CD4-positive, alpha-beta T cell (primary cell): ENCODE results near the gene GAREM1. TPM values are rescaled to one million over a fixed set of nuclear protein-coding genes. Genes with fewer than 3 reads are reported as not detected.

Experiments used
- ATAC-seq: fragments of 200-7000 bp; cut with Tn5 transposase; one replicate; pipeline ENCODE4 v1.10.0; 2022; ENCODE audit warnings: mild to moderate bottlenecking; ENCODE audit not compliant: poor library complexity
- CTCF ChIA-PET: fragments of 350-600 bp; sonication (Branson Sonifier 250); formaldehyde crosslinking; loops from one replicate; lab custom pipeline; 2021; ENCODE audit warnings: antibody characterized with exemption, inconsistent platforms; lab: Charles Lee
- POLR2A ChIA-PET: fragments of 350-600 bp; sonication (Branson Sonifier 250); formaldehyde crosslinking; loops from one replicate; lab custom pipeline; 2021; ENCODE audit warnings: antibody characterized with exemption, inconsistent platforms; lab: Charles Lee
- DNase-seq, 14 experiments: peaks; one replicate each; pipeline ENCODE4 v3.0.0-alpha.2; 2013 to 2020; ENCODE audit warnings: mixed read lengths in 2 of 14
- H3K27ac ChIP-seq, 2 donors: one replicate each; pipeline versions ENCODE4 v1.5.1 to v1.7.0; 2013; ENCODE audit warnings: low read length in 2 of 2, low read depth in 1 of 2, mild to moderate bottlenecking in 1 of 2
- H3K27me3 ChIP-seq, 2 experiments: 1 replicate in 1 of 2; 2 replicates in 1 of 2; pipeline versions ENCODE4 v1.6.1 to v1.7.0; 2013; ENCODE audit warnings: low read length in 2 of 2, control low read depth in 1 of 2, mild to moderate bottlenecking in 1 of 2, moderate library complexity in 1 of 2; ENCODE audit not compliant: insufficient read depth in 2 of 2, control insufficient read depth in 1 of 2
- H3K36me3 ChIP-seq: one replicate; pipeline ENCODE4 v1.6.1; 2013; ENCODE audit warnings: low read length, control low read depth; ENCODE audit not compliant: insufficient read depth
- H3K4me1 ChIP-seq: one replicate; pipeline ENCODE4 v1.6.1; 2013; ENCODE audit warnings: low read length, control low read depth; ENCODE audit not compliant: insufficient read depth
- H3K4me3 ChIP-seq: one replicate; pipeline ENCODE4 v1.5.1; 2013; ENCODE audit warnings: mild to moderate bottlenecking, low read length, moderate library complexity
- H3K9me3 ChIP-seq, 2 experiments: 1 replicate in 1 of 2; 2 replicates in 1 of 2; pipeline versions ENCODE4 v1.6.1 to v1.7.0; 2013; ENCODE audit warnings: low read length in 2 of 2, mild to moderate bottlenecking in 2 of 2, control low read depth in 1 of 2, moderate library complexity in 1 of 2; ENCODE audit not compliant: control insufficient read depth in 1 of 2, insufficient read depth in 1 of 2
- H3K27ac Mint-ChIP-seq: one replicate; pipeline ENCODE4 v1.8.0; 2020; ENCODE audit warnings: mixed read lengths
- H3K27me3 Mint-ChIP-seq: one replicate; pipeline ENCODE4 v1.8.0; 2021; ENCODE audit warnings: mixed read lengths
- H3K36me3 Mint-ChIP-seq: one replicate; pipeline ENCODE4 v1.8.0; 2021; ENCODE audit warnings: low read depth, mixed read lengths
- H3K4me1 Mint-ChIP-seq: one replicate; pipeline ENCODE4 v1.8.0; 2021; ENCODE audit warnings: low read depth, mixed read lengths
- H3K4me3 Mint-ChIP-seq: one replicate; pipeline ENCODE4 v1.8.0; 2020; ENCODE audit warnings: mild to moderate bottlenecking, mixed read lengths
- H3K9me3 Mint-ChIP-seq: one replicate; pipeline ENCODE4 v1.8.0; 2020; ENCODE audit warnings: mixed read lengths
- intact Hi-C, 2 experiments: fragments of 100-400 bp; cut with DNase I in 1 of 2; cut with micrococcal nuclease in 1 of 2; formaldehyde crosslinking; loops; one replicate each; pipeline versions ENCODE4 v1.15.1 to v1.9.0; 2023 to 2025; cut with DNase I, micrococcal nuclease
- total RNA-seq, 174 experiments: library from RNA in 2 of 174; stranded (reverse) in 2 of 174; gene quantifications; one replicate each; pipeline ENCODE4 v1.2.3 and lab custom pipeline; 2021 to 2026
- TF ChIP-seq, protein P1 (sequence below): fragments of 200-600 bp; IDR thresholded peaks from one replicate; pipeline ENCODE4 v1.8.0; 2022; ENCODE audit warnings: antibody characterized with exemption, mild to moderate bottlenecking

The GAREM1 gene
- total RNA-seq, 2 experiments from 2014 or later: 0.14 to 0.34 TPM

DNA sequence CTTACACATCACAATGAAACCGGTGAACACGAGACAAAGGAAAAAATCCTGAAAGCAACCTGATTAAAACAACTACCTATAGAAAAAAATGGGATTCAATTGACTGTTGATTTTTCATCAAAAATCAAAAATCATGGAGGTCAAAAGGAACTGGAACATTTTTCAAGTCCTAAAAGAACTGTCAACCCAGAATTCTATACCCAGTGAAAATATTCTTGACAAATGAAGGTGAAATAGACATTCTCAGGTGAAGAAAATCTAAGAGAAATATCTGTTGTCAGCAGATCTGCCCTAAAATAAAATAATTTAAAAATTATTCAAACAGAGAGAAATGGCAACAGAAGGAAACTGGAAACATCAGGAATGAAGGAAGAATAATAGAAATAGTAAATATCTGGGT lies 38.9 kb downstream of the GAREM1 start:
- no peaks in the 10 kb centered on the region for H3K36me3 ChIP-seq
- H3K4me1 ChIP-seq: no peaks in the 10 kb centered on the region
- POLR2A ChIA-PET: no interaction called here

DNA sequence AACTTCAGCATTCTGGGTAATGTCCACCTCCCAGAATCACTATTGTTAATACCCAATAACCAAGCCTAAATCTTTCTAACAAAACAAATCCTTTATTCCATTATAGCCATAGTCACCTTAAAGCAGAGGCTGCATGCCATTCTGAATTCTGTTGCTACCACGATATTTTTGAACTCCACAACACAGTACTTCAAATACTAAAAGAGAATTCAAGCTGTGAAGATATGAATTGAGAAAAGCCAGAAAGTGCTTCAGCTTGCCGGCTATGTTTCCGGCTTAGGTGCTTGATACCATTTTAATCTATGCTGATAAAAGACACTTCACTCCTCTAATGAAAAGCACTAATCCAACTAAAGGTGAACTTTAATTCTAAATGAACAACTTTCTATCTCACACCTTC lies 41.3 kb downstream of the GAREM1 start:
- no peak overlapping the region for H3K4me3 ChIP-seq
- POLR2A ChIA-PET: no interaction called here
- ATAC-seq (no peak), DNase-seq (no peak)
- Mint-ChIP-seq H3K27me3 (peaks cover 46% of the 10 kb centered on the region), H3K4me1 (no peaks in the 10 kb centered on the region), H3K4me3 (no peak overlapping the region), H3K27ac (no peak overlapping the region), H3K9me3 (peaks cover 9% of the 10 kb centered on the region), H3K36me3 (no peaks in the 10 kb centered on the region)
- H3K27me3 ChIP-seq: no peaks in the 10 kb centered on the region
- no peaks in the 10 kb centered on the region for H3K4me1 ChIP-seq
- intact Hi-C loops: no loop called here
- no peaks in the 10 kb centered on the region for H3K36me3 ChIP-seq
- H3K27ac ChIP-seq: no peak overlapping the region
- H3K9me3 ChIP-seq: peaks cover 6 to 9% of the 10 kb centered on the region in 2 experiments
- TF ChIP-seq, protein P1, sequence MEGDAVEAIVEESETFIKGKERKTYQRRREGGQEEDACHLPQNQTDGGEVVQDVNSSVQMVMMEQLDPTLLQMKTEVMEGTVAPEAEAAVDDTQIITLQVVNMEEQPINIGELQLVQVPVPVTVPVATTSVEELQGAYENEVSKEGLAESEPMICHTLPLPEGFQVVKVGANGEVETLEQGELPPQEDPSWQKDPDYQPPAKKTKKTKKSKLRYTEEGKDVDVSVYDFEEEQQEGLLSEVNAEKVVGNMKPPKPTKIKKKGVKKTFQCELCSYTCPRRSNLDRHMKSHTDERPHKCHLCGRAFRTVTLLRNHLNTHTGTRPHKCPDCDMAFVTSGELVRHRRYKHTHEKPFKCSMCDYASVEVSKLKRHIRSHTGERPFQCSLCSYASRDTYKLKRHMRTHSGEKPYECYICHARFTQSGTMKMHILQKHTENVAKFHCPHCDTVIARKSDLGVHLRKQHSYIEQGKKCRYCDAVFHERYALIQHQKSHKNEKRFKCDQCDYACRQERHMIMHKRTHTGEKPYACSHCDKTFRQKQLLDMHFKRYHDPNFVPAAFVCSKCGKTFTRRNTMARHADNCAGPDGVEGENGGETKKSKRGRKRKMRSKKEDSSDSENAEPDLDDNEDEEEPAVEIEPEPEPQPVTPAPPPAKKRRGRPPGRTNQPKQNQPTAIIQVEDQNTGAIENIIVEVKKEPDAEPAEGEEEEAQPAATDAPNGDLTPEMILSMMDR: no peak
- CTCF ChIA-PET: no interaction called here

More for the DNA sequence above, 38.9 kb downstream of the GAREM1 start:
- H3K27ac Mint-ChIP-seq: no peak overlapping the region
- Histone ChIP-seq H3K4me3 (no peak overlapping the region), H3K9me3 (peaks cover 6 to 9% of the 10 kb centered on the region in 2 experiments), H3K27me3 (no peaks in the 10 kb centered on the region), H3K27ac (no peak overlapping the region)
- TF ChIP-seq, protein P1: no peak
- H3K9me3 Mint-ChIP-seq: peaks cover 9% of the 10 kb centered on the region
- CTCF ChIA-PET: no interaction called here
- intact Hi-C loops: no loop called here
- peaks cover 46% of the 10 kb centered on the region for H3K27me3 Mint-ChIP-seq
- H3K36me3 Mint-ChIP-seq: no peaks in the 10 kb centered on the region
- no peak overlapping the region for H3K4me3 Mint-ChIP-seq
- DNase-seq: no peak
- no peak for ATAC-seq
- no peaks in the 10 kb centered on the region for H3K4me1 Mint-ChIP-seq

DNA sequence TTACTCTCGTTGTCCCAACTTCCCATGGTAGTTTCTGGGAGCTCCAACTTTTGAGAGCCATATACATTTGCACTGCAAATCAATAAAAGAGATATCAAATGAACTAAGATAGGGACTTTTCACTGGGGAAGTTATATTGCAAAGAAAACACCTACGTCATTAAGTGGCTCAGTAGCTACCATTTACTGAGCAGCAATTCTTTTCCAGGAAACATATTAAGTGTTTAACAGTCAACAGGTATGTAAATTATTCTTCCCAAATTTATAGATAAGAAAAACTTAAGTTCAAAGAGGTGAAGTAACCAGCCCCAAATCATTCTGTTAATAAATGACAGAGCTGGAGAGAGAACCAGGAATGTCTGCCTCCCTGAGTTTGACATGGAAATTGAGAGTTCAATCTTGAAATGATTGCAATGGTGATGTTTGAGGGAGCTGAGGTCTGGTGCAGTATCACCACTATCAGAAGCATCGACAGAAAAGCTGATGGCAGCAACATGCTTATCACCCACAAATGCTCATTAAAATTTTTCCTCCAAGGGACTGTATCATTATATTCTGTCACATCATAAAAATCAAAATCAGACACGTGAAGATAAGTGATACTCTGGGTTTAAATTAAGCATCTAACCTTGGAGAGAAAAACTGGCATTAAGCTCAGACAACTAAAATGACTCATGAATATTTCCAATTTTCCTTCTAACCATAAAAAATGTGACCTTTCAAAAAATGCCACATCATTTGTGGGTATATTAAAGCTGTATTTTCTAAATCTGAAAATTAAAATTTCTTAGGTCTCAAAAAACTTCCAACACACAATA lies 43.4 kb downstream of the GAREM1 start:
- CTCF ChIA-PET: no interaction called here
- TF ChIP-seq, protein P1: no peak
- intact Hi-C loops: no loop called here
- no peaks in the 10 kb centered on the region for H3K27me3 ChIP-seq
- no peaks in the 10 kb centered on the region for H3K36me3 ChIP-seq
- H3K4me3 ChIP-seq: no peak overlapping the region
- no peak for ATAC-seq
- Mint-ChIP-seq H3K27ac (no peak overlapping the region), H3K4me3 (no peak overlapping the region), H3K9me3 (peaks cover 9% of the 10 kb centered on the region), H3K36me3 (no peaks in the 10 kb centered on the region), H3K4me1 (no peaks in the 10 kb centered on the region), H3K27me3 (peaks cover 38% of the 10 kb centered on the region)
- DNase-seq: no peak
- H3K9me3 ChIP-seq: peaks cover 6 to 9% of the 10 kb centered on the region in 2 experiments
- no peaks in the 10 kb centered on the region for H3K4me1 ChIP-seq
- H3K27ac ChIP-seq: no peak overlapping the region
- POLR2A ChIA-PET: no interaction called here
